Endothelial cell of umbilical vein (primary cell): ENCODE measurements around the gene CHAC1. TPM values are rescaled to one million over a fixed set of nuclear protein-coding genes. Genes with fewer than 3 reads are reported as not detected.

Source experiments
- BruUV-seq: library from RNA; stranded (reverse); fragments of 400-500 nt; replicated peaks from 2 replicates; lab custom pipeline; 2021; lab: Mats Ljungman, UMichigan
- CTCF ChIA-PET: fragments of 300-600, 350-600 bp; sonication (Branson Sonifier 250); formaldehyde crosslinking; loops from one replicate; lab custom pipeline; 2021; ENCODE audit warnings: antibody characterized with exemption, inconsistent platforms; lab: Charles Lee
- POLR2A ChIA-PET: fragments of 300-600, 350-600 bp; sonication (Branson Sonifier 250); formaldehyde crosslinking; loops from one replicate; lab custom pipeline; 2021; ENCODE audit warnings: antibody characterized with exemption, inconsistent platforms; lab: Charles Lee
- DNase-seq: peaks from one replicate; pipeline ENCODE4 v3.0.0-alpha.2; 2011; ENCODE audit warnings: low read depth, low spot score
- FAIRE-seq: peaks from 2 replicates; lab custom pipeline; 2011; peaks lifted over from hg19 to GRCh38; lab: Jason Lieb, UNC
- H2AFZ ChIP-seq: 2 replicates; pipeline ENCODE4 v1.6.0; 2012; ENCODE audit warnings: low read depth, low read length, control low read depth, inconsistent platforms
- H3K27ac ChIP-seq: 2 replicates; pipeline ENCODE4 v1.5.1; 2011; ENCODE audit warnings: low read depth, mild to moderate bottlenecking, control low read depth, low read length, moderate library complexity; ENCODE audit not compliant: insufficient read depth
- H3K27me3 ChIP-seq, 2 experiments: 2 replicates each; pipeline versions ENCODE4 v1.6.0 to v1.6.1; 2011; ENCODE audit warnings: low read length in 2 of 2, mixed read lengths in 1 of 2; ENCODE audit not compliant: control insufficient read depth in 2 of 2, insufficient read depth in 2 of 2
- H3K36me3 ChIP-seq, 2 experiments: 2 replicates in 1 of 2; 3 replicates in 1 of 2; pipeline ENCODE4 v1.5.1; 2011; ENCODE audit warnings: low read length in 2 of 2, mild to moderate bottlenecking in 1 of 2, moderate library complexity in 1 of 2; ENCODE audit not compliant: control insufficient read depth in 2 of 2, insufficient read depth in 2 of 2; ENCODE audit errors: extremely low read depth in 1 of 2
- H3K4me1 ChIP-seq: 3 replicates; pipeline ENCODE4 v1.5.1; 2011; ENCODE audit warnings: mild to moderate bottlenecking, low read length; ENCODE audit not compliant: control insufficient read depth, insufficient read depth; ENCODE audit errors: extremely low read depth
- H3K4me2 ChIP-seq: 2 replicates; pipeline ENCODE4 v1.6.1; 2011; ENCODE audit warnings: low read length, control low read depth, mixed read lengths; ENCODE audit not compliant: insufficient read depth
- H3K4me3 ChIP-seq, 3 experiments: fragments of 200-600 bp in 1 of 3; sonication (generic), shearing (Covaris generic) in 1 of 3; replicated peaks in 1 of 3; 2 replicates each; pipeline ENCODE4 v1.5.1; 2011 to 2016; ENCODE audit warnings: control low read depth in 3 of 3, low read length in 3 of 3, mild to moderate bottlenecking in 2 of 3, inconsistent platforms in 1 of 3, low read depth in 1 of 3, moderate library complexity in 1 of 3; ENCODE audit not compliant: insufficient read depth in 1 of 3
- H3K79me2 ChIP-seq: 2 replicates; pipeline ENCODE4 v1.6.0; 2012; ENCODE audit warnings: low read length, inconsistent platforms; ENCODE audit not compliant: control insufficient read depth, insufficient read depth
- H3K9ac ChIP-seq: replicated peaks from 2 replicates; pipeline ENCODE3; 2011; ENCODE audit warnings: low read length, control low read depth; ENCODE audit not compliant: insufficient read depth; ENCODE audit errors: extremely low read depth
- H3K9me1 ChIP-seq: replicated peaks from 3 replicates; pipeline ENCODE4 v1.6.0; 2011; ENCODE audit warnings: mild to moderate bottlenecking, low read length; ENCODE audit not compliant: control insufficient read depth, insufficient read depth; ENCODE audit errors: extremely low read depth
- H3K9me3 ChIP-seq: replicated peaks from 2 replicates; pipeline ENCODE4 v1.5.1; 2012; ENCODE audit warnings: low read length, inconsistent platforms; ENCODE audit not compliant: control insufficient read depth, insufficient read depth
- H4K20me1 ChIP-seq: replicated peaks from 2 replicates; pipeline ENCODE3; 2011; ENCODE audit warnings: mild to moderate bottlenecking, low read length; ENCODE audit not compliant: control insufficient read depth, insufficient read depth; ENCODE audit errors: extremely low read depth
- EZH2 ChIP-seq: IDR thresholded peaks from 2 replicates; pipeline ENCODE4 v1.6.1; 2012; ENCODE audit warnings: borderline replicate concordance, low read depth, mild to moderate bottlenecking, moderate library complexity, low read length, inconsistent platforms; ENCODE audit not compliant: severe bottlenecking
- FOS ChIP-seq: IDR thresholded peaks from 2 replicates; pipeline ENCODE4 v1.6.1; 2011; ENCODE audit warnings: mild to moderate bottlenecking, low read length, moderate library complexity, borderline replicate concordance; ENCODE audit not compliant: insufficient read depth
- GATA2 ChIP-seq: IDR thresholded peaks from 2 replicates; pipeline ENCODE4 v1.7.0; 2011; ENCODE audit warnings: low read depth, mild to moderate bottlenecking, moderate library complexity, mixed read lengths, low read length; ENCODE audit not compliant: insufficient read length, insufficient read depth
- JUN ChIP-seq: IDR thresholded peaks from 2 replicates; pipeline ENCODE4 v1.6.1; 2011; ENCODE audit warnings: borderline replicate concordance, low read depth; ENCODE audit not compliant: insufficient read length, insufficient read depth
- MYC ChIP-seq: IDR thresholded peaks from one replicate; pipeline ENCODE4 v1.6.1; 2011; ENCODE audit warnings: mild to moderate bottlenecking, low read depth, low read length
- POLR2A ChIP-seq: IDR thresholded peaks from 2 replicates; pipeline ENCODE4 v1.6.1; 2012; ENCODE audit warnings: low read depth, mild to moderate bottlenecking, control low read depth, low read length
- POLR2AphosphoS5 ChIP-seq: IDR thresholded peaks from 2 replicates; pipeline ENCODE4 v1.6.1; 2012; ENCODE audit warnings: low read depth, mild to moderate bottlenecking, control low read depth, low read length, moderate library complexity; ENCODE audit not compliant: insufficient read depth
- dilution Hi-C: fragments of 300-500 bp; cut with MboI; formaldehyde crosslinking; loops from one replicate; pipeline ENCODE4 v1.15.0; 2019; ENCODE audit warnings: low sequenced_read_pairs; ENCODE audit not compliant: extremely low pct_ligation_motif_present
- intact Hi-C: fragments of 100-400 bp; cut with micrococcal nuclease; formaldehyde crosslinking; loops from one replicate; pipeline ENCODE4 v1.10.0; 2022
- polyA plus RNA-seq, 4 experiments: library from polyadenylated mRNA; depleted of rRNA in 3 of 4; stranded (reverse) in 3 of 4; unstranded in 1 of 4; fragments of >200 nt; gene quantifications; 2 replicates each; pipeline versions ENCODE4 v1.2.1 to v1.2.3, GENCODE V29; 2011 to 2012; ENCODE audit warnings: missing spikeins in 1 of 4
- total RNA-seq: library from RNA; stranded (reverse); gene quantifications from 2 replicates; pipeline ENCODE4 v1.2.3, GENCODE V29; 2021
- TF ChIP-seq, protein P1 (sequence below): IDR thresholded peaks from 2 replicates; pipeline ENCODE4 v1.6.1; 2011; ENCODE audit not compliant: insufficient read depth, insufficient read length
- TF ChIP-seq, protein P2 (sequence below), 2 donors: IDR thresholded peaks; 1 replicate in 1 of 2; 2 replicates in 1 of 2; pipeline ENCODE4 v1.5.1; 2011; ENCODE audit warnings: low read length in 2 of 2, mild to moderate bottlenecking in 2 of 2, moderate library complexity in 2 of 2, control low read depth in 1 of 2, inconsistent platforms in 1 of 2, low read depth in 1 of 2; ENCODE audit not compliant: insufficient read depth in 1 of 2; ENCODE audit errors: extremely low read depth in 1 of 2

Gene CHAC1
- total and polyA plus RNA-seq, 2 donors (not counting 3 experiments of a cell fraction or from before 2014, with no cell fraction given): 4.6 to 25.7 TPM

DNA sequence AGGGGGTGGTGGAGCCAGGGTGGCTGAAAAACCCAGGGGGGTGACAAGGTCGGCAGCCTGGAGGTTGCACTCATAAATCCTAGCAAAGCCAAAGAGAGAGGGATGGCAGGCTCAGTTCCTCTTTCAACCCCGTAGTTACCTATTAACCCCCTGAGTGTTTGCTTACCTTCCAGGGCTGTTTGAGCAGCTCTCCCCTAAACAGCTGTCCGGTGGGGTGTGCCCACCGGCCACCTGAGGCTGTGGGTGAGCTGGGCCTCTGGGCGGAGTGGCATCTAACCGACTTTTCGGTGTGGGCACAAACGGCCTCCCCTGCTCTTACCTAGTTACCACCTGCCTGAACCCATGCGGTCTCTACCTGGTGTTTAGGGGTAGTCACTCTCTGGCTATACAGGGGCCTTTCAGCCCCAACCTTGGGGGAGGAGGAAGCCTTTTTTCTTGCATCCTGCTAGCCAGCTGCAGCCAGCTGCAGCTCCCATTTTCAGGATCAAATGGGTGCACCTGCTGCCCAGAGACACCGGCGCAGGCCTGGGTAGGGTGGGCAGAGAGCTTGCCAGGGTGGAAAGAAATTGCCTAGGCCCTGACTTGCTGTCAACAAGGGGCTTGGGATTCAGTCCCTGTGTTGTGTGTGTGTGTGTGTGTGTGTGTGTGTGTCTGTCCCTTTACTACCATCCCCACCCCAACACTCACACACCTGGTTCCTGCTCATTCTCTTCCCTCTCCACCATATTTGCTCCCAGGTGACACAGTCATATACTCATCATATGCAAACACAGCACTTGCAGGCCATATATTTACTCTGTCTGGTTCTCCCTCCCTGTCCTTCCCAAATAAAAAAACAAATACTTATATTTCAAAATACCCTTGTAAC is 20.4 kb upstream of the CHAC1 start:
- H3K4me3 ChIP-seq: no peak overlapping the region
- no peaks in the 10 kb centered on the region for H3K79me2 ChIP-seq
- peaks cover 3% of the 10 kb centered on the region in 2 experiments for H3K27me3 ChIP-seq
- H3K4me1 ChIP-seq: peaks cover 19% of the 10 kb centered on the region
- DNase-seq: no peak
- no peak overlapping the region for H3K9ac ChIP-seq
- H4K20me1 ChIP-seq: no peaks in the 10 kb centered on the region
- POLR2A ChIA-PET: interaction anchor here (1.1 kb wide), 1 partner anchor 17 kb away, joined by 3 read pairs; no protein-coding TSS in a partner anchor
- no peaks in the 10 kb centered on the region for H3K9me1 ChIP-seq
- H2AFZ ChIP-seq: no peak overlapping the region
- BruUV-seq: no TSS peak
- TF ChIP-seq JUN: no peak
- TF ChIP-seq POLR2AphosphoS5: no peak
- no peak for TF ChIP-seq MYC
- no peak for TF ChIP-seq EZH2
- TF ChIP-seq POLR2A: no peak
- TF ChIP-seq FOS: no peak
- TF ChIP-seq, protein P1, sequence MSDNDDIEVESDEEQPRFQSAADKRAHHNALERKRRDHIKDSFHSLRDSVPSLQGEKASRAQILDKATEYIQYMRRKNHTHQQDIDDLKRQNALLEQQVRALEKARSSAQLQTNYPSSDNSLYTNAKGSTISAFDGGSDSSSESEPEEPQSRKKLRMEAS: no peak
- TF ChIP-seq, protein P2, sequence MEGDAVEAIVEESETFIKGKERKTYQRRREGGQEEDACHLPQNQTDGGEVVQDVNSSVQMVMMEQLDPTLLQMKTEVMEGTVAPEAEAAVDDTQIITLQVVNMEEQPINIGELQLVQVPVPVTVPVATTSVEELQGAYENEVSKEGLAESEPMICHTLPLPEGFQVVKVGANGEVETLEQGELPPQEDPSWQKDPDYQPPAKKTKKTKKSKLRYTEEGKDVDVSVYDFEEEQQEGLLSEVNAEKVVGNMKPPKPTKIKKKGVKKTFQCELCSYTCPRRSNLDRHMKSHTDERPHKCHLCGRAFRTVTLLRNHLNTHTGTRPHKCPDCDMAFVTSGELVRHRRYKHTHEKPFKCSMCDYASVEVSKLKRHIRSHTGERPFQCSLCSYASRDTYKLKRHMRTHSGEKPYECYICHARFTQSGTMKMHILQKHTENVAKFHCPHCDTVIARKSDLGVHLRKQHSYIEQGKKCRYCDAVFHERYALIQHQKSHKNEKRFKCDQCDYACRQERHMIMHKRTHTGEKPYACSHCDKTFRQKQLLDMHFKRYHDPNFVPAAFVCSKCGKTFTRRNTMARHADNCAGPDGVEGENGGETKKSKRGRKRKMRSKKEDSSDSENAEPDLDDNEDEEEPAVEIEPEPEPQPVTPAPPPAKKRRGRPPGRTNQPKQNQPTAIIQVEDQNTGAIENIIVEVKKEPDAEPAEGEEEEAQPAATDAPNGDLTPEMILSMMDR (IDR thresholded peaks at IDR 0.05; ENCODE audit: extremely low read depth in 1 of 2, insufficient read depth in 1 of 2, low read depth in 1 of 2, low read length in 2 of 2): no peak
- no peak for TF ChIP-seq GATA2
- CTCF ChIA-PET: interaction anchor here (7.4 to 12.4 kb wide), 2 partner anchors 9 to 26 kb away, joined by 143 to 260 read pairs; no protein-coding TSS in a partner anchor
- H3K27ac ChIP-seq: no peak overlapping the region
- no peak for FAIRE-seq
- intact Hi-C loops (no loop called here), dilution Hi-C loops (no loop called here)
- H3K36me3 ChIP-seq: peaks cover 0 to 44% of the 10 kb centered on the region in 2 experiments
- no peaks in the 10 kb centered on the region for H3K9me3 ChIP-seq
- H3K4me2 ChIP-seq: no peak overlapping the region
